Thyroid gland (tissue), 4 donors: ENCODE results near the gene P2RY12. TPM values are rescaled to one million over a fixed set of nuclear protein-coding genes. Genes with fewer than 3 reads are reported as not detected.

Source experiments
- DNase-seq, 2 donors: peaks; one replicate each; pipeline ENCODE4 v3.0.0-alpha.2; 2019
- H3K27ac ChIP-seq, 3 donors: fragments of 200-600 bp; sonication (generic); 1 replicate in 2 of 3; 2 replicates in 1 of 3; pipeline ENCODE4 v1.5.1; 2016 to 2019; ENCODE audit warnings: mild to moderate bottlenecking in 1 of 3, moderate library complexity in 1 of 3
- H3K27me3 ChIP-seq: fragments of 200-600 bp; sonication (generic); one replicate; pipeline ENCODE4 v1.5.1; 2019
- H3K36me3 ChIP-seq, 2 donors: fragments of 200-600 bp; sonication (generic); one replicate each; pipeline ENCODE4 v1.5.1; 2016 to 2019
- H3K4me1 ChIP-seq, 2 donors: fragments of 200-600 bp; sonication (generic); one replicate each; pipeline ENCODE4 v1.5.1; 2017 to 2019
- H3K4me3 ChIP-seq, 3 donors: fragments of 200-600 bp; sonication (generic); replicated peaks in 1 of 3; 1 replicate in 2 of 3; 2 replicates in 1 of 3; pipeline ENCODE4 v1.5.1; 2016; ENCODE audit warnings: mild to moderate bottlenecking in 1 of 3
- H3K9me3 ChIP-seq: fragments of 200-600 bp; sonication (generic); one replicate; pipeline ENCODE4 v1.5.1; 2017
- CTCF ChIP-seq, 6 experiments: fragments of 200-600 bp in 3 of 6; fragments of 450-650 bp in 3 of 6; sonication (generic) in 3 of 6; IDR thresholded peaks; one replicate each; pipeline ENCODE4 v1.5.1; 2016 to 2019; ENCODE audit warnings: antibody characterized with exemption in 6 of 6, mild to moderate bottlenecking in 2 of 6, inconsistent platforms in 1 of 6, moderate library complexity in 1 of 6
- POLR2A ChIP-seq, 2 donors: fragments of 450-650 bp; IDR thresholded peaks; one replicate each; pipeline ENCODE4 v1.6.1; 2017; ENCODE audit warnings: antibody characterized with exemption in 2 of 2, mild to moderate bottlenecking in 2 of 2, moderate library complexity in 1 of 2
- WGBS, 2 donors: methylation state at CpG; one replicate each; pipeline ENCODE4 v1.1.5; 2017; 5-methylcytosine and 5-hydroxymethylcytosine counted together
- intact Hi-C: fragments of 100-400 bp; cut with DNase I; formaldehyde crosslinking; loops from one replicate; pipeline ENCODE4 v1.15.1; 2023
- total RNA-seq, 4 donors: library from RNA; depleted of rRNA; stranded (reverse); fragments of >200 nt; gene quantifications; one replicate each; pipeline ENCODE4 v1.2.3, GENCODE V29; 2016

The P2RY12 gene
- total RNA-seq, 4 donors from 2014 or later, result 0.49 to 1.8 (median 1.1) TPM

- 79 to 88% methylated on average over 2 of the region's 2 CpGs for WGBS, 2 donors
- Histone ChIP-seq H3K36me3 (no peaks in the 10 kb centered on the region), H3K27ac (no peak overlapping the region), H3K27me3 (no peaks in the 10 kb centered on the region), H3K4me3 (no peak overlapping the region), H3K9me3 (no peaks in the 10 kb centered on the region), H3K4me1 (no peaks in the 10 kb centered on the region)
- TF ChIP-seq CTCF (IDR thresholded peaks at IDR 0.05) (no peak), POLR2A (IDR thresholded peaks at IDR 0.05) (no peak)
- intact Hi-C loops, result no loop called here
- no peak for DNase-seq
Measured at GRCh38 chr3:151331696-151332095, 52.9 kb downstream of the P2RY12 start.

- H3K36me3 ChIP-seq, result no peaks in the 10 kb centered on the region
- no peak overlapping the region for H3K27ac ChIP-seq
- no peaks in the 10 kb centered on the region for H3K27me3 ChIP-seq
- TF ChIP-seq POLR2A (IDR thresholded peaks at IDR 0.05) (no peak), CTCF (IDR thresholded peaks at IDR 0.05) (no peak)
- no peaks in the 10 kb centered on the region for H3K4me1 ChIP-seq
- intact Hi-C loops, result no loop called here
- H3K4me3 ChIP-seq, result no peak overlapping the region
- no peak for DNase-seq
- H3K9me3 ChIP-seq, result no peaks in the 10 kb centered on the region
Measured at GRCh38 chr3:151330899-151331298, 53.7 kb downstream of the P2RY12 start.

- no peak overlapping the region for H3K4me3 ChIP-seq
- H3K4me1 ChIP-seq, result no peaks in the 10 kb centered on the region
- no peaks in the 10 kb centered on the region for H3K36me3 ChIP-seq
- H3K9me3 ChIP-seq, result no peaks in the 10 kb centered on the region
- intact Hi-C loops, result no loop called here
- DNase-seq, result no peak
- 67 to 80% methylated on average over 4 of the region's 4 CpGs for WGBS, 2 donors
- TF ChIP-seq POLR2A (IDR thresholded peaks at IDR 0.05) (no peak), CTCF (IDR thresholded peaks at IDR 0.05) (no peak)
- no peaks in the 10 kb centered on the region for H3K27me3 ChIP-seq
- H3K27ac ChIP-seq, result no peak overlapping the region
Measured at GRCh38 chr3:151330379-151330778, 54.2 kb downstream of the P2RY12 start.

- H3K27me3 ChIP-seq, result no peaks in the 10 kb centered on the region
- no peak within 1 kb of the TSS for H3K27ac ChIP-seq
- no peak for DNase-seq
- H3K9me3 ChIP-seq, result no peaks in the 10 kb centered on the region
- H3K4me3 ChIP-seq, result no peak within 1 kb of the TSS
- intact Hi-C loops, result no loop called here
- WGBS, 2 donors, result 89 to 96% methylated on average over 1 of the region's 1 CpG
- TF ChIP-seq POLR2A (IDR thresholded peaks at IDR 0.05), result no peak
- no peak for TF ChIP-seq CTCF (IDR thresholded peaks at IDR 0.05)
- no peaks in the 10 kb centered on the region for H3K36me3 ChIP-seq
- no peaks in the 10 kb centered on the region for H3K4me1 ChIP-seq
Measured at GRCh38 chr3:151329363-151329762, 55.2 kb downstream of the P2RY12 start, which contains the start of gene P2RY13. Gene P2RY13 (minus strand): TSS chr3:151329549. CDS start chr3:151329528, 21 bp downstream.

- Histone ChIP-seq H3K4me3 (no peak overlapping the region), H3K27ac (no peak overlapping the region), H3K27me3 (no peaks in the 10 kb centered on the region), H3K4me1 (no peaks in the 10 kb centered on the region), H3K9me3 (no peaks in the 10 kb centered on the region), H3K36me3 (no peaks in the 10 kb centered on the region)
- TF ChIP-seq CTCF (IDR thresholded peaks at IDR 0.05), result no peak
- no peak for TF ChIP-seq POLR2A (IDR thresholded peaks at IDR 0.05)
- no peak for DNase-seq
- WGBS, 2 donors, result 46 to 62% methylated on average over 10 of the region's 10 CpGs
- intact Hi-C loops, result no loop called here
Measured at GRCh38 chr3:151328298-151328995, 56.1 kb downstream of the P2RY12 start.
